ENCODE results near the gene SAMD9L.

The SAMD9L gene

DNA sequence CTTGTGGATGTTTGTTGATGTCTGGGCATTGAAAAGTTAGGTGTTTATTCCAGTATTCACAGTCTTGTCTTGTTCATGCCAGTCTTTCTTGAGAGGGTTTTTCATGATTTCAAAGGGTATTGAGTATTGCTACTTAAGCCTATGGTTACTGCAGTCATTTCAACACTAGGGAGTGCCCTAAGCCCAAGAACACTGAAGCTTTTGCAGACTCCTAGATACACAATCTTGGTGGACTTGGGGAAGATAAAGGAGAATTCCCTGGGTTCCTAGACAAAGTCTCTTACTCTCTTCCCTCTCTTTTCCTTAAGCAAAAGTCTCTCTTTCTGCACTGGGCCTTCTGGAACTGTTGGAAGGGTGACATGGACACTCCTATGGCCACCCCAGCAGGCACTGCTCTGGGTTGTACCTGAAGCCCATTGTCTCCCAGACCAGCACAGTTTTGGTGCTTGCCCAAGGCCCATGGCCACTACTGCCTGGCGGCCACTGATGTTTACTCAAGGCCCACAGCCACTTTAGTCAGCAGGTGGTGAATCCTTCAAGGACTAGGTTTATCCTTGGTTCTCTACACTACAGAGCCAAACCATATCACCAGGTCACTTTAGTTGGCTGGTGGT, 55.3 kb downstream of the SAMD9L start:
- H3K4me3 ChIP-seq, result no peak overlapping the region
- H3K27ac ChIP-seq, result no peak overlapping the region

All from skin epidermis (tissue), 12 donors.